Daoy (cell line): Measurements from ENCODE around the gene UQCR11. TPM values are rescaled to one million over a fixed set of nuclear protein-coding genes. Genes with fewer than 3 reads are reported as not detected.
A peak's percentile ranks its signal among the peaks of the same experiment; 100 is the strongest.

Experiments used
- DNase-seq: peaks from one replicate; pipeline ENCODE4 v3.0.0-alpha.2; 2015; ENCODE audit warnings: low read depth
- total RNA-seq: library from RNA; depleted of rRNA; stranded (reverse); fragments of >200 nt; shearing (Covaris generic); gene quantifications from 2 replicates; pipeline ENCODE4 v1.2.3, GENCODE V29; 2014

Gene UQCR11
- total RNA-seq, 1 experiment from 2014 or later: 85.5 TPM

DNA sequence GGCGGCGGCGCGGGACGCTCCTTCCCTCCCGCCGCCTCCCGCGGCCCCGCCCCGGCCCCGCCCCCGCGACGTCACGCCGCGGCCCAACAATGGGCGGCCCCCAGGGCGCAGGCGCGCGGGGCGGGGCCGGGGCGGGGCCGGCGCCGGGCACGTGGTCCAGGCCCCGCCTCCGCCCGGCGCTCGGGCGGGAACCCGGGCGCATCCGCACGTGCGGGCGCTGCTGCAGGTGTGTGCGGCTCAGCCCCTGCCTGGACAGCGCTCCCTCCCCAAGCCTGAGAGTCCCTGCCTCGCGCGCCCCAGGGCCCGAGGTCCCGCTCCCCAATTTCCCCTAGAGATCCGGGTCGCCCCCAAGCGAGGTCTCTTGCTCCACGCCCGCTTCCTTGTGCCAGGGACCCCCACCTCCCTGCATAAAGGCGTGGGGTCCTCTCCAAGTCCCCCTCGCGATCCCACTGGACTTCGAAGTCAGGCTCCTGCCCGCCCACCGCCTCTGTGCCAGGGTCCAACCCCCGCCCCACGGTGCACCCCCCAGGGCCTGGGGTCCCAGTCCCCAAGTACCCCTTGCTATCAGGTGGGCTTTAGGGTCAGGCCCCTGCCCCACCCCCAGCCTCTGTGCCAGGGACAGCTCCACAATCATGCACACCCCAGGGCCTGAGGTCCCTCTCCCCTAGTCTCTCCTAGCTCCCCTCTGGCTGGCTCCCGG is 36.8 kb downstream of the UQCR11 start, which contains the start of gene MEX3D:
Gene MEX3D (minus strand): TSS at position 6 of the 700 bp plus-strand sequence. CDS start 267 bp downstream, outside the sequence.
- DNase-seq: peak; percentile 88

DNA sequence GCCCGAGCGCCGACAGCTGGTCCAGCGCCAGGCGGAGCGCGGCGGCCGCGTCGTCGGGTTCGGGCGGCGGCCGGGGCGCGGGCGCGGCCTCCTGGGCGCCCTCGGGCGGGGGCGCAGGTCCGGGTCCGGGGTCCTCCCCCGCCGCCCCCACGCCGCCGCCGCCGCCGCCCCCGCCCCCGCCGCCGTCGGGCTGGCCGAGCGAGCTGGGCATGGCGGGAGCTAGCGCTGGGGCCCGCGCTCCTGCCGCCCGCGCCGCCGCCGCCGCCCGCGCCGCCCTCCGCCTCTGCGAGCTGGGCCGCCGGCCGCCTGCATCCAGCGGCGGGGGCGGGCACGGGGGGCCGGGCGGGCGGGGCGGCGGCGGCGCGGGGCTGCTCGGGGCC is 37.4 kb downstream of the UQCR11 start:
- no peak for DNase-seq

DNA sequence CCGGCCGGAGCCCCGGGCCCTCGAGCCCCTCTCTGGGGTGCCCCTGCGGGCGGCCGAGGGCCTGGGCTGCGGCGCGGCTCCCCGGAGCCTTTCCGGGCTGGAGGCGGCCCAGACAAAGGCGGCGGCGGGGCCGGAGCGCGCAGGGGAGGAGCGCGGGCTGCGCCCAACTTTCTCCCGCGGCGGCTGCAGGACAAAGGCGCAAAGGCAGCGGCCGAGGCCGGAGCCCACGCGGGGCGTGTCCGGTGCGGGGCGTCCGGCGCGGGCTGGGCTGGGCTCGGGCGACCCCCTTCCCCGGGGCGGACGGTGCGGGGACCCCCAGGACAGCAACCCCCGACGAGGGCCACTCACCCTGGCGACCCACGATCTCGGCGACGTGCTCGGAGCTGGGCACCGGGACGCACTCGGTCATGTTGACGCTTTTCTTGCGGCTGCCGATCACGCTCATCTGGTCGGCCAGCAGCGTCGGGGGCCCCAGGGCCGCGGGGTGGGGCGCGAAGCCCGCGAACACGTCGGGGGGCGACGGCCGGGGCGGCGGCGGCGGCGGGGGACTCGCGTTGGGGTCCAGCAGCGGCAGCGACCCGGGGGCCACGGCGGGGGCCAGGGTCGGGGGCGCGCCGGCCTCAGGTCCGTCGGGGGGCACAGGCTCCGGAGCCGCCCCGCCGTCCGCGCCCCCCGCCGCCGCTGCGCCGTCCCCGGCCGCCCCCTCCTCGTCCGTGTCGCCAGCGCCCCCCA is 38.0 kb downstream of the UQCR11 start:
- peak; percentile 51 for DNase-seq

DNA sequence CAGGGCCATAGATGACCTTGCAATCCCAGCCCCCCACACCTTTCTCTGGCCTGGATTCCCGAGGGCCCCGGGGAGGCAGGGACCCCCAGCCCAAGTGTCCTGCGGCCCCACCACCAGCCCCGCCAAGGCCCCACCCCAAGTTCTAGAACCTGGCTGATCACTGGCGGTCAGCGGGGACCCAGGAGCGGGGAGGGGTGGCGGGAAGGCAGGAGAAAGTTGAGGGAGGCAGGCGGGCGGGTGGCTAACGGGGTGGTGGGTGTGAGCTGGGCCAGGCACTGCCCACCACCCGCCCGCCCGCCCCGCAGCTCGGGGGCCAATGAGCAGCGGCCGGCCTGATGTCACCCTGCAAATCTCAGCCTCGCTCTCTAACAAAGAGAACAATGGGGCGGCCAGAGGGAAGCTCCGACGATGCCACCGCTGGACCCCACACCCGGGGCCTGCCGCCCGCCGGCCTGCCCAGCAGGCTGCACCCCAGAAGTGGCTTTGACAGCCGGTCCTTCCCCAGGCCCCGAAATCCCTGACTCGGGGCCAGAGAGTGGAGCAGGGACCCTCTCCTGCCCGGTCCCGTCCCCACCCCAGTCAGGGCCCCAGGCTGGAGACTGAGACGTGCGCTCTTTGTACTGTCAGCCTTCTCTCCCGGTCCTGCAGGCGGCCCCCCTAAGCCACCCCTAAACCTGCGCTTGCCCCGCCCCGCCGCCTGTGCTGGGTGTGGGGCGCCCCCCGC is 38.7 kb downstream of the UQCR11 start:
- DNase-seq: peak; percentile 90

DNA sequence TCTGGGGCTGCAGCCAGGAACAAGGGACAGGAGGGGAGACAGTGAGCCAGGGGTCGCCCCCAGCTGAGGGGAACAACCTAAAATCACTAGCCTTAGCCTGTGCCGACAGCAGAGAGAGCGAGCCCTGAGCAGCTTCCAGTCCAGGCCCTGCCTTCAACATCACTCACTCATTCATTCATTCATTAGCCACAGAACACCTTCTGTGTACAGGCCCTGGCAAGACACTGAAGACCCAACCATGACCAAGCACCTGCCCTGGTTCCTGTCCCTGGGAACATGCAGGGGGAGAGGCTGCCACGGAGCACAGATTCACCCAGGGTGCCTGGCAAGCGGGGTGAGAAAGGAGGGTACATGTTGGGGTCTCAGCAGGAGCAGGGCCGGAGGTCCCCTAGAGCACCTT is 42.0 kb downstream of the UQCR11 start:
- DNase-seq: no peak

DNA sequence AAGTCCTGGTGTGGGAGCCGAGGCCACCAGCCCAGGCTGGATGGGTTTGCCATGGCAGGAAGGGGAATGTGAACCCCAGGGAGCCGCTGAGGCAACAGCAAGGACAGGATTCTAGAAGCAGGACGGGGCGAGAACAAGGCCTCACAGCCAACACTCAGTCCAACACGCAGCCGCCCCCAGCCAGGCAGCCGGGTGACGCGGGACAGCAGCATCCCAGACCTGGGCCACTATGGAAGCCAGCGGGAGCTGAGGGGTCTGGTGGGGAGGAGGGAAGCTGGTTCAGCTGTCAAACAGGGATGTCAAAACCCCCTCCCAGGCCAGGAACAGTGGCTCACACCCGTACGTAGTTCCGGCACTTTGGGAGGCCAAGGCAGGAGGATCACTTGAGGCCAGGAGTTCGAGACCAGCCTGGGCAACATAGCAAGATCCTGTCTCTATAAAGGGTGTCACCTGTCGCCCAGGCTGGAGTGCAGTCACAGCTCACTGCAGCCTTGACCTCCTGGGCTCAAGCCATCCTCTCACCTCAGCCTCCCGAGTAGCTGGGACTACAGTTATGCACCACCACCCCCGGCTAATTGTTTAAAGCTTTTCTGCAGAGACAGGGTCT is 43.9 kb downstream of the UQCR11 start:
- no peak for DNase-seq

DNA sequence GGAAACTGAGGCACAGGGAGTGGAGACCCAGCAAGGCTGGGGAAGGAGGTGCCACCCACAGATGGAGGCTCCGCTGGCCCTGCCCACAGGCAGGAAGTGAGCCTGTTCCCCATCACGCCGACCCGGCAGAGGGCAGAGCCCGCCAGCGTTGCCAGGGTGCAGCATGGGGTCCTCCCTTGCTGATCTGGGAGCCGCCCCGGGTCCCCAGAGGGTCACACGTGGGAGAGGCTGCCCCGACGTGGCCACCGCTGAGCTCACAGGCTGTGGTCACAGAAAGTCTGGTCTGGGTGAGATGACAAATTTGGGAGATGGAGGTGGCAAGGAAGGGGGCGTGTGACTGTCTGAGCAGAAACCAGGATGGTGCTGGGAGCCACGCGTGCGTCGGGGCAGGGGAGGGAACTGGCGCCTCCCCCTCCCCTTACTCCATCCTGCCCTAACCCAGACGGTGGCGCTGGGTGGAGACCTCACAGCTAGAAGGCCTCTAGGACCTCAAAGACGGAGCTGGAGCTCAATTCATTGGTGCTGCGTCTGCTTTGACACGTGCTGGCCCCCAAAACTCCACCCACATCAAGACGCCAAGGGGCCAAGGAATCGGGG is 44.9 kb downstream of the UQCR11 start:
- DNase-seq: no peak

DNA sequence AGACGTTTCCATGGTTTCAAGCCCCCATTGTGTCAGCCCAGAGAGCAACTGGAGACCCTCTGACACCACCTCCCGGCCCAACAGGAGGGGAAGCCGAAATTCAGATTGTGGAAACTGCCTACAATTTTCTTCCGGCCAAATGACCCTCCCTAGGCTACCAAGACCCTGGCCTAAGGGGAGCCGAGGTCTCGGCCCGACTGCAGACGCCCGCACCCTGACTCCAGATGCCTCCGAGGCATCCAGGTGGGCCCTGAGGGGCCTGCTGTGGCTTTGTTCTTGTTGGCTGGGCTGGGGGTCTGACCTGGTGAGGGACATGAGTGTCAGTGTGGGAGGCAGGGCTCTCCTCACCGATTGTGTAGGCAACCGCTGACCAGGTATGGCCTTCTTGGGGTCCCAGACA is 46.7 kb downstream of the UQCR11 start:
- no peak for DNase-seq

DNA sequence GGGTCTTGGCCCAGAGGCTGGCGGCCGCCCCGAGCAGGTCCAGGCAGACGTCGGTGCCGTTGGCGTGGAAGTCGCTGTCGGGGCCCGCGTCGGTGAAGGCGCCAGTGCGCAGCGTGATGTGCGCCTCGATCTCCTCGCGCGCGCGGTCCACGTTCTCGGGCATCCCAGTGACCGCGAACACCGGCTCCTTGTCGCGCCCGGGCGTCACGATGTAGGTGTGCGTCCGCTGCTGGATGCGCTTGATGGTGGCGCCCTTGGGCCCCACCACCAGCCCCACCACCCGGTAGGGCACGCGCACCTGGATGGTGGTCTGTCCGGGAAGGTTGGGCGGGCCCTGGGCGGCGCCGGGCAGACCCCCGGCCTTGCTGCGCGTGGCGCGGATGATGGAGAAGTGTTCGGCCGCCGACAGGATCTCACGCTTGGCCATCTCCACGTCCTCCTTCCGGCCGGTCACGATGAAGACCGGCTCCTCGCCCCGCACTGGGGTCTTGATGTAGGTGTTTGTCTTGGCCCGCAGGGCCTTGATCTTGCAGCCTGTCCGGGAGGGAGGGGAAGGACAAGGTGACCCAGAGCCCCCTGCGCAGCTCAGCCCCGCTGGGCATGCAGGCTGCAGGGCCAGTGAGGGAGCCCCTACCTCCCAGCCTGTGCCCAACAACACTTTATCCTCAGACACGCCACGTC is 48.7 kb downstream of the UQCR11 start:
- no peak for DNase-seq

DNA sequence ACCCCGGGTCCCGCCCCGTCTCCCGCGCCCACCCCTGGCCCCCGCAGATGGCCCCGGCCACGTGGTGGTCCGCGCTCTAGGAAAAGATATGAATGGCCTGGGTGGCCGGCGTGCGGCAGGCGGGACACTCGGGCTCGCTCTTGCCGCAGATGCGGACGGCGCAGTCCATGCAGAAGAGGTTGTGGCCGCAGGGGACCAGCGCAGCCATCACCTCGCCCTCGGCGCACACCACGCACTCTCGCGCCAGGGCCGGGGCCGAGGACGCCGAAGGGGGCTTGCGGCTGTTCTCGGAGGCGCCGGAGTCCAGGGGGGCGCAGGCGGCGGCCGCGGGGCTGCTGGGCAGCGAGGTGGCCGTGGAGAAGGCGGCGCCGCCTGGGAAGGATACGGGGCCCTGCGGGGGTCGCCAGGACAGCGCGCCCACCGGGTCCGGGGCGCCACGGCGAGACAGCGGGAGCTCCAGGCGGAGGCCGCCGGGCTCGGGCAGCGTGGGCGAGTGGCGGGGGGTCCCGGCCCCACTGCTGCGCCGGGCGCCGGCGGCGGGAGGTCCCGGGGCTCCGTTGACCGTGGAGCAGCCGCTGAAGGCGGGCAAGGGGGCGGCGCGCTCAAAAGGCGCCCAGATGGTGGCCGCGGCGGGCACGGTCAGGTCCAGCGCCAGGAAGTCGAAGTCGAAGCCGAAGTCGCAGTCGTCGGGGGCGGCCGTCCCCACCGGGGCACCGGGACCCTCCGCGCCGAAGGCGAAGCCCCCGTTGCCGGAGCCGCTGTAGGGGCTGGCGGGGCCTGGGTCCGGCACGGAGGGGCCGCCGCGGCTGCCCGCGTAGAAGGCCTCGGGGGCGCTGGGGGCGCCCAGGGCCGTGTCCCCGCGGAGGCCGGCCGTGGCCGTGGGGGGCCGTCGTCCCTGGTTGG is 49.5 kb downstream of the UQCR11 start:
- no peak for DNase-seq

DNA sequence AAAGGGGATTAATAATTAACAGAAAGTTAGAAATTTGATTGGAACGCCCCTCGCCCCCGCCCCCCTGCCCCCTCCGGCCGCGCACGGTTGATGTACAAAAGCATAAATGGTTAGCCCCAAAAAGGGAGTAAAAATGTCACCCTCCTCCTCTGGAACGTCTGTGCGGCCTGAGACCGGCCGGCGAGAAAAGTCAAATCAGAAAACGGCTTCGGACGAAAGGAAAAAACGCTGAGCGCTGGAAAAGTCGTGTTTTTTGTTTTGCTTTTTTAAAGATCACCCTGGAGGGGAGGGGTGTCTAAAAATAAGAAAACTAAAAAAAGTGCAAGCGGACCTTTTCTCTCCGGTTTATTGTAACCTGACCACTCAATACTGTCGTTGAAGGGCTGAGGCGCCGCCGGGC is 50.3 kb downstream of the UQCR11 start:
- no peak for DNase-seq

DNA sequence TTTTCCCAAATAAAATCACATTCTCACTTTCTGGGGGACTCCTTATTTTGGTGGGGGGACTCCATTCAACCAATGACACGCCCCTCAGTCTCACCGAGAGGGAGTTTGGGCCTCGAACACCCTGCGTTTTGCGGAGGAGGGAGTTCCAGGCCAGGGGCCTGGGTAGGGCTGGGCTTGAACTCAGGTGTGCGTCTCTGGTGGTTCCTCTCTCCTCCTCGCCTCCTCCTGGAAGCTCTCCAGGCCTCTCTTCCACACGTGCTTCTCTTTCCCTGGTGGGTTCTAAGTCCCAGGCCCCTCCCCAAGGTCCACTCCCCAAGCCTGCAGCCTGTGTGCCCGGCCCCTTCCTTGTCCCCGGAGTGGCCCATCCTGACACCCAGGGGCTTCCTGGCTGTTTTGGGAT is 51.8 kb downstream of the UQCR11 start:
- DNase-seq: no peak

DNA sequence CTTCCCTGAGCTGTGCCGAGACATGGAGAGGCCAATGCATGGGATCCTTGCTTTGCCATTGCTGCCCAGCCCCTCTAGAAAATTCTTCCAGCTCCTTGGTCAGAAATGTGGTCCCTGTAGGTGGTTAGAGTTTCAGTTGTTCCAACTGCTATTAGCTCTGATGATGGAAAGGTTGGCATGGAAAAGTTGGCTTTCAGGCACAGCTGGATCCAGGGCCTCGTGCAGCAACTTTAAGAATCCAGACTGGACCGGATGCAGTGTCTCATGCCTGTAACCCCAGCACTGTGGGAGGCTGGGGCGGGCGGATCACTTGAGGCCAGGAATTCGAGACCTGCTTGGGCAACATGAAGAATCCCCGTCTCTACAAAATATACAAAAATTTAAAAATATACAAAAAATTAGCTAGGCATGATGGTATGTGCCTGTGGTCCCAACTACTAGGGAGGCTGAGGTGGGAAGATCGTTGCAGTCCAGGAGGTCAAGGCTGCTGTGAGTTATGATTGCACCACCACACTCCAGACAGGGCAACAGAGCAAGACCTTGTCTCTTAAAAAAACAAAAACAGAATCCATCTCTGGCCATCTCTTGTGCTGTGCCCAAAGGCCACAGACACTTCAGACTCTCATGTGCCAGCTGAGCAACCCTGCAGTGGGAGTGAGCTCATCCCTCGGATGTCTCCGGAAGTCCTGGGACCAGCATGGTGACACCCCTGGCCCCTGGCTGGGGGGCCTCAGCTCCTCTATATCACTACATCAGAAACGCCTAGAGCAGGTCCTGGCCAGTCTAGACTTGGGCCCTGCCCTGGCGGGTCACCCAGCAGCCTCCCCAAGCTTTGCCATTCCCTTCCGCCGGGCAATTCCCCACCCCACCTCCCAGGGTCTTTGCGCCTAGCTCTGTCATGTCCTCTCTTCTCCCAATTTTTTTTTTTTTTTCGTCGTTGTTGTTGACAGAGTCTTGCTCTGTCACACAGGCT is 53.9 kb downstream of the UQCR11 start:
- no peak for DNase-seq

DNA sequence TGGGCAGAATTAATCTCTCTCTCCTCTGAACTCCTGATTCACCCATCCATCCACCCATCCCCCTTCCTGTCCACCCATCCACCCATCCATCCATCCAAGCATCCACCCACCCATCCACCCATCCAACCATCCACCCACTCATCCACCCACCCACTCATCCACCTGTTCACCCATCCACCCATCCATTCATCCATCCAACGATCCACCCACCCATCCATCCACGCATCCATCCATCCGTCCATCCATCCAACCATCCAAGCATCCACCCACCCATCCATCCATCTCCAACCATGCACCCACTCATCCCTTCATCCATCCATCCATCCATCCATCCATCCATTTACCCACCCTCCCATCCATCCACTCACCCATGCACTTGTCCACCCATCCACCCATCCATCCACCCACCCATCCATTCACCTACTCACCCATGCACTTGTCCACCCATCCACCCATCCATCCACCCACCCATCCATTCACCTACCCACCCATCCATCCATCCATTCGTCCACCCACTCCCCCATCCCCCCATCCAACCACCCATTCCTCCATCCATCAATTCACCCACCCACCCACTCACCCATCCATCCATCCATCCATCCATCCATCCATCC is 55.8 kb downstream of the UQCR11 start:
- DNase-seq: no peak
